Natural killer cell (primary cell): ENCODE measurements around the gene CERCAM. TPM values are rescaled to one million over a fixed set of nuclear protein-coding genes. Genes with fewer than 3 reads are reported as not detected.
A peak's percentile ranks its signal among the peaks of the same experiment; 100 is the strongest.

Source experiments
- ATAC-seq, 3 donors: fragments of 150-1000 bp in 2 of 3; fragments of 200-7000 bp in 1 of 3; cut with Tn5 transposase; 1 replicate in 1 of 3; 2 replicates in 2 of 3; pipeline ENCODE4 v1.10.0; 2021; ENCODE audit warnings: mild to moderate bottlenecking in 2 of 3, moderate library complexity in 2 of 3
- DNase-seq, 2 donors: peaks; one replicate each; pipeline versions ENCODE4 v3.0.0 to v3.0.0-alpha.2; 2013 to 2021; ENCODE audit warnings: mixed read lengths in 1 of 2
- H3K27ac ChIP-seq: one replicate; pipeline ENCODE4 v1.5.1; 2013; ENCODE audit warnings: mild to moderate bottlenecking, low read length
- H3K27me3 ChIP-seq: one replicate; pipeline ENCODE4 v1.6.1; 2013; ENCODE audit warnings: low read length; ENCODE audit not compliant: control insufficient read depth, insufficient read depth
- H3K36me3 ChIP-seq: one replicate; pipeline ENCODE4 v1.6.1; 2013; ENCODE audit warnings: low read length; ENCODE audit not compliant: control insufficient read depth, insufficient read depth
- H3K4me1 ChIP-seq: one replicate; pipeline ENCODE4 v1.6.1; 2013; ENCODE audit warnings: low read length; ENCODE audit not compliant: control insufficient read depth, insufficient read depth
- H3K4me3 ChIP-seq: one replicate; pipeline ENCODE4 v1.5.1; 2013; ENCODE audit warnings: low read length
- H3K9me3 ChIP-seq: one replicate; pipeline ENCODE4 v1.6.1; 2013; ENCODE audit warnings: low read length; ENCODE audit not compliant: control insufficient read depth, insufficient read depth
- H3K27ac Mint-ChIP-seq, 2 donors: one replicate each; pipeline ENCODE4 v1.8.0; 2022; ENCODE audit warnings: mild to moderate bottlenecking in 2 of 2, mixed read lengths in 2 of 2, moderate library complexity in 1 of 2
- H3K27me3 Mint-ChIP-seq, 2 donors: one replicate each; pipeline ENCODE4 v1.8.0; 2022; ENCODE audit warnings: low read depth in 2 of 2, mixed read lengths in 2 of 2
- H3K36me3 Mint-ChIP-seq: one replicate; pipeline ENCODE4 v1.8.0; 2022; ENCODE audit warnings: mixed read lengths
- H3K4me1 Mint-ChIP-seq, 2 donors: one replicate each; pipeline ENCODE4 v1.8.0; 2022; ENCODE audit warnings: mixed read lengths in 2 of 2
- H3K4me3 Mint-ChIP-seq: one replicate; pipeline ENCODE4 v1.8.0; 2022; ENCODE audit warnings: mild to moderate bottlenecking, moderate library complexity, mixed read lengths
- H3K9me3 Mint-ChIP-seq, 2 donors: one replicate each; pipeline ENCODE4 v1.8.0; 2022; ENCODE audit warnings: mixed read lengths in 2 of 2
- CTCF ChIP-seq: fragments of 200-600 bp; IDR thresholded peaks from one replicate; pipeline ENCODE4 v1.8.0; 2022; ENCODE audit warnings: antibody characterized with exemption
- WGBS: methylation state at CpG from one replicate; pipeline ENCODE4 v1.1.7; 2013; ENCODE audit warnings: missing lambda C conversion rate; ENCODE audit not compliant: insufficient coverage; 5-methylcytosine and 5-hydroxymethylcytosine counted together
- intact Hi-C: fragments of 100-400 bp; cut with micrococcal nuclease; formaldehyde crosslinking; loops from one replicate; pipeline ENCODE4 v1.14.2; 2022
- total RNA-seq, 4 donors: library from RNA; stranded (reverse); fragments of 120-200 nt in 1 of 4; gene quantifications; one replicate each; pipeline versions ENCODE4 v1.2.3 to v1.2.4, GENCODE V29; 2013 to 2022

Gene CERCAM
- total RNA-seq, 3 donors from 2014 or later (not counting 1 experiment from before 2014, with no cell fraction given): 11.5 to 29.6 (median 24.2) TPM

- Histone ChIP-seq H3K27me3 (no peaks in the 10 kb centered on the region), H3K4me3 (no peak overlapping the region), H3K36me3 (peaks cover 3% of the 10 kb centered on the region), H3K4me1 (peaks cover 21% of the 10 kb centered on the region), H3K9me3 (no peaks in the 10 kb centered on the region), H3K27ac (no peak overlapping the region)
- peaks cover 29 to 31% of the 10 kb centered on the region in 2 donors for H3K4me1 Mint-ChIP-seq
- WGBS: 100% methylated on average over 1 of the region's 1 CpG
- ATAC-seq (no peak), DNase-seq (no peak)
- TF ChIP-seq CTCF: no peak
- no peaks in the 10 kb centered on the region for H3K27me3 Mint-ChIP-seq
- intact Hi-C loops: no loop called here
- H3K36me3 Mint-ChIP-seq: no peaks in the 10 kb centered on the region
- peak overlapping the region; percentile 76 for H3K4me3 Mint-ChIP-seq
- peak overlapping the region; percentile 96 to 99 for H3K27ac Mint-ChIP-seq
- H3K9me3 Mint-ChIP-seq: no peaks in the 10 kb centered on the region
Measured at GRCh38 chr9:128372784-128373183, 47.9 kb upstream of the CERCAM start.

GRCh38 chr9:128374221-128374675 is 46.4 kb upstream of the CERCAM start:
- Mint-ChIP-seq H3K27ac (no peak overlapping the region), H3K4me1 (peaks cover 29 to 31% of the 10 kb centered on the region in 2 donors)
- peaks cover 11% of the 10 kb centered on the region for H3K36me3 ChIP-seq

GRCh38 chr9:128375865-128376264 is 44.8 kb upstream of the CERCAM start:
- no peaks in the 10 kb centered on the region for H3K27me3 ChIP-seq
- H3K36me3 ChIP-seq: peaks cover 18% of the 10 kb centered on the region
- no peaks in the 10 kb centered on the region for H3K9me3 ChIP-seq
- Mint-ChIP-seq H3K36me3 (no peaks in the 10 kb centered on the region), H3K27me3 (no peaks in the 10 kb centered on the region), H3K9me3 (no peaks in the 10 kb centered on the region), H3K27ac (no peak overlapping the region), H3K4me1 (peaks cover 21 to 26% of the 10 kb centered on the region in 2 donors), H3K4me3 (no peak overlapping the region)
- TF ChIP-seq CTCF: no peak
- DNase-seq (no peak), ATAC-seq (no peak)
- intact Hi-C loops: no loop called here
- H3K4me3 ChIP-seq: no peak overlapping the region
- 95% methylated on average over 4 of the region's 5 CpGs for WGBS
- H3K4me1 ChIP-seq: peaks cover 14% of the 10 kb centered on the region
- no peak overlapping the region for H3K27ac ChIP-seq

More at GRCh38 chr9:128374221-128374675, 46.4 kb upstream of the CERCAM start:
- DNase-seq (no peak), ATAC-seq (no peak)
- WGBS: 93% methylated on average over 9 of the region's 9 CpGs
- no peak overlapping the region for H3K27ac ChIP-seq
- intact Hi-C loops: no loop called here
- Mint-ChIP-seq H3K36me3 (no peaks in the 10 kb centered on the region), H3K9me3 (no peaks in the 10 kb centered on the region), H3K4me3 (no peak overlapping the region), H3K27me3 (no peaks in the 10 kb centered on the region)
- TF ChIP-seq CTCF: no peak
- peaks cover 21% of the 10 kb centered on the region for H3K4me1 ChIP-seq
- no peaks in the 10 kb centered on the region for H3K27me3 ChIP-seq
- no peak overlapping the region for H3K4me3 ChIP-seq
- no peaks in the 10 kb centered on the region for H3K9me3 ChIP-seq

GRCh38 chr9:128382261-128382660 is 38.4 kb upstream of the CERCAM start:
- H3K36me3 Mint-ChIP-seq: no peaks in the 10 kb centered on the region
- TF ChIP-seq CTCF: no peak
- no peak overlapping the region for H3K27ac ChIP-seq
- no peaks in the 10 kb centered on the region for H3K9me3 Mint-ChIP-seq
- no peaks in the 10 kb centered on the region for H3K27me3 ChIP-seq
- WGBS: 94% methylated on average over 3 of the region's 6 CpGs
- H3K36me3 ChIP-seq: peaks cover 47% of the 10 kb centered on the region
- H3K4me1 ChIP-seq: no peaks in the 10 kb centered on the region
- H3K4me3 ChIP-seq: no peak overlapping the region
- intact Hi-C loops: no loop called here
- ATAC-seq: no peak
- no peak overlapping the region for H3K4me3 Mint-ChIP-seq
- no peaks in the 10 kb centered on the region for H3K9me3 ChIP-seq
- no peak overlapping the region for H3K27ac Mint-ChIP-seq
- H3K4me1 Mint-ChIP-seq: peaks cover 6 to 13% of the 10 kb centered on the region in 2 donors
- no peak for DNase-seq
- H3K27me3 Mint-ChIP-seq: no peaks in the 10 kb centered on the region
